ENCODE results near the gene KLHL13.

- TF ChIP-seq CTCF (IDR thresholded peaks at IDR 0.05) (no peak), POLR2AphosphoS5 (IDR thresholded peaks at IDR 0.05; ENCODE audit: low read depth, low read length) (no peak), SIN3A (IDR thresholded peaks at IDR 0.05; ENCODE audit: borderline replicate concordance, insufficient read depth, low read depth, low read length) (no peak)
Observed at GRCh38 chrX:118000518-118000917, 116.1 kb downstream of the KLHL13 start.
